AG04450 (cell line): Measurements from ENCODE around the gene CLEC14A. TPM values are rescaled to one million over a fixed set of nuclear protein-coding genes. Genes with fewer than 3 reads are reported as not detected.

ENCODE experiments used
- CTCF ChIA-PET: fragments of 300-600, 350-600 bp; formaldehyde crosslinking; extraction: SDS; loops from one replicate; lab custom pipeline; 2022; ENCODE audit warnings: antibody characterized with exemption, inconsistent platforms; lab: Charles Lee
- POLR2A ChIA-PET: fragments of 350-600 bp; formaldehyde crosslinking; extraction: SDS; loops from one replicate; lab custom pipeline; 2021; ENCODE audit warnings: antibody characterized with exemption, inconsistent platforms; lab: Yijun Ruan, JAX
- DNase-seq: peaks from one replicate; pipeline ENCODE4 v3.0.0-alpha.2; 2011; ENCODE audit warnings: low read depth, low spot score
- H3K27ac ChIP-seq: one replicate; pipeline ENCODE4 v1.5.1; 2012; ENCODE audit warnings: low read depth, low read length, control low read depth
- H3K27me3 ChIP-seq: one replicate; pipeline ENCODE4 v1.6.0; 2012; ENCODE audit warnings: low read length; ENCODE audit not compliant: control insufficient read depth, insufficient read depth
- H3K4me3 ChIP-seq: 2 replicates; pipeline ENCODE4 v1.5.1; 2011; ENCODE audit warnings: mild to moderate bottlenecking, low read depth, low read length, control low read depth
- H3K9me3 ChIP-seq: 2 replicates; pipeline ENCODE4 v1.5.1; 2012; ENCODE audit warnings: low read length; ENCODE audit not compliant: control insufficient read depth, insufficient read depth
- CTCF ChIP-seq: IDR thresholded peaks from 2 replicates; pipeline ENCODE4 v1.5.1; 2011; ENCODE audit warnings: low read depth, low read length, control low read depth, inconsistent platforms
- polyA minus RNA-seq: library from RNA; depleted of rRNA, polyadenylated mRNA; stranded (reverse); fragments of >200 nt; gene quantifications from 2 replicates; pipeline ENCODE4 v1.2.3, GENCODE V29; 2011; rRNA and poly(A)+ RNA removed
- polyA plus RNA-seq: library from polyadenylated mRNA; depleted of rRNA; stranded (reverse); fragments of >200 nt; gene quantifications from 2 replicates; pipeline ENCODE4 v1.2.3, GENCODE V29; 2011; rRNA removed

Gene CLEC14A
- polyA plus RNA-seq (0.25 and 0.38 TPM in 2 replicates), polyA minus RNA-seq (0.28 TPM in 1 of 2 replicates, not detected in the other)

DNA sequence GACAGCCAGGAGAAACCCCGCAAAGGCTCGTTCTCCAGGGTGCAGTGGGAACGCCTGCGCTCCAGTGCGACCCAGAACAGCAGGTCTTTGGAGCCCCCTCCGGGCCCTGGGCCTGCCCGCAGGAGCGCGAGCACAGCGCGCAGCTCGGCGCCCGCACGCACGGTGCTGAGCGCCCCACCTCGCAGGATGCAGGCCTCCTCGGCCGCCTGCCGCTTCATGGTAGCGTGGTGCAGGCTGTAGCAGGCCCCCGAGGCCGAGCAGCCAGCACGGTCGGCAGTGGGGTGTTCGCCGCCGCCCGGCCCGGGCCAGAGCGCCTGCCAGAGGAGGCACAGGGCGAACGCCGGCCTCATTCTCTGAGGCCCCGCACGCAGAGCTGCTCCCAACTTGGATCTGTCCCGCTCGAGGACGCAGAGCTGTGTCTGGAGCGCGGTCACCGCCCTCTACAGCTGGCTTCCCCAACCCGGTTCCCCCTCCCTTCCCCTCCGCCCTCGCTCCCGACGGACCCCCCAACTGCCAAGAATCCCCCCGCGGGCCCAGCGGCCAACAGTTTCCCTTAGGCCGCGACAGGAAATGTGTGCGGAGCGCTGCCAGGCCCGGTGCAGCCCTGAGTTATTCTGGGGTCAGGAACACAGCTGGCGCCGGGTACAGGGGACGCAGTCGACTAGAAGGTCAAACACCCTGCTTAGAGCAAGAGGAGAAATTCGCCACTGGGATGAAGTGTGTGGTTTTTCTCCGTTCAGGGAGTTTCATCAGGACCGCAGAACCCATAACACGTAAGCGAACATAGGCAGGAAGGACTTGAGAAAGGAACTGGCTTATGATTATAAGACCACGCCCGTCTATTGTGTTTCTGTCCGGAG, at the start of gene CLEC14A:
Gene CLEC14A, minus strand, starts transcription at position 421 of the 860 bp plus-strand sequence. Its CDS starts 71 bp downstream, at position 350.
- POLR2A ChIA-PET: interaction anchor here (0.6 kb wide), 2 partner anchors 17 to 749 kb away, joined by 3 to 7 read pairs; no protein-coding TSS in a partner anchor
- Histone ChIP-seq H3K27ac (no peak within 1 kb of the TSS), H3K9me3 (peaks cover 13% of the 10 kb centered on the region; the same call in 1 of the 2 replicates), H3K27me3 (peaks cover 4% of the 10 kb centered on the region), H3K4me3 (peak within 1 kb of the TSS; percentile 39)
- DNase-seq: no peak
- no peak for TF ChIP-seq CTCF
- CTCF ChIA-PET: no interaction called here

DNA sequence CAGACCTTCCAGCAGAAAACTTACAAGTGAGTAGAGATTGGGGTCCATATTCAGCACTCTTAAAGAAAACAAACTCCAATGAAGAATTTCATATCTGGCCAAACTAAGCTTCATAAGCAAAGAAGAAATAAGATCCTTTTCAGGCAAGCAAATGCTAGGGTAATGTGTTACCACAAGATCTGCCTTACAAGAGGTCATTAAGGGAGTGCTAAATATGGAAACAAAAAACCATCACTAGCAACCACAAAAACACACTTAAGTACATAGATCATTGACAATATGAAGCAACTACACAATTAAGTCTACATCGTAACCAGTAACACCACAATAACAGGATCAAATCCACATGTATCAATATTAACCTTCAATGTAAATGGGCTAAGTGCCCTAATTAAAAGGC, 47.1 kb upstream of the CLEC14A start:
- ChIA-PET POLR2A (no interaction called here), CTCF (no interaction called here)
- no peaks in the 10 kb centered on the region for H3K27me3 ChIP-seq
- no peak overlapping the region for H3K27ac ChIP-seq
- no peaks in the 10 kb centered on the region for H3K9me3 ChIP-seq
- H3K4me3 ChIP-seq: no peak overlapping the region
- no peak for DNase-seq
- TF ChIP-seq CTCF: no peak

- ChIA-PET POLR2A (no interaction called here), CTCF (interaction anchor here (1.0 kb wide), 1 partner anchor 566 kb away, joined by 3 read pairs; no protein-coding TSS in a partner anchor)
- H3K9me3 ChIP-seq: no peaks in the 10 kb centered on the region
- no peak for DNase-seq
- no peaks in the 10 kb centered on the region for H3K27me3 ChIP-seq
- TF ChIP-seq CTCF: no peak
- no peak overlapping the region for H3K27ac ChIP-seq
- no peak overlapping the region for H3K4me3 ChIP-seq
Observed at GRCh38 chr14:38302034-38302433, 46.1 kb upstream of the CLEC14A start.

DNA sequence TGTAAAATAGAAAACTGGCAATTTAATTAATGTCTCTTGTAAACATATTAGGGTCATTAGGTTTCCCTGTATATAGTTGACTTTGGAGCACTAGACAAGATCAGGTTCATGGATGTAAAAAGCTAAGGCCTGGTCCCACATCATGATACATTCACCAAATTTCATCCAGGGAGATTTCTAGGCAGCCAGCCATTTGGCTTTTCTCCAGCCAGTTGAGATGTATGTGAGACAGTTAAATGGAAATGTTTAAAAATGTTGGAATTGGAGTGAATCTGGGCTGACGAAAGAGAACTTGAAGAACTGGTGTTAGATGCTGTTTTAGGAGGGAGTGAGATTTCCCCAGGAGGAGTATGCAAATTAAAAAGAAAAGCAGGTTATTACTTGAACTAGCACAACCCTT, 41.8 kb upstream of the CLEC14A start:
- no peak overlapping the region for H3K27ac ChIP-seq
- POLR2A ChIA-PET: no interaction called here
- H3K9me3 ChIP-seq: no peaks in the 10 kb centered on the region
- no peak for DNase-seq
- H3K27me3 ChIP-seq: no peaks in the 10 kb centered on the region
- no peak overlapping the region for H3K4me3 ChIP-seq
- CTCF ChIA-PET: no interaction called here
- TF ChIP-seq CTCF: no peak
